ENCODE data around the gene SIRT4. TPM values are rescaled to one million over a fixed set of nuclear protein-coding genes. Genes with fewer than 3 reads are reported as not detected.

Gene SIRT4
- total RNA-seq, 4 donors from 2014 or later: 2.5 to 13.2 (median 6.7) TPM

- no peaks in the 10 kb centered on the region for H3K36me3 ChIP-seq
- H3K4me1 ChIP-seq: peaks cover 0 to 7% of the 10 kb centered on the region in 2 donors
- no peak overlapping the region for H3K27ac ChIP-seq
- H3K27me3 ChIP-seq: peaks cover 10 to 17% (median 14%) of the 10 kb centered on the region in 3 donors
- H3K4me3 ChIP-seq: peak overlapping the region; percentile 32 to 52 (median 42)
- no peaks in the 10 kb centered on the region for H3K9me3 ChIP-seq
- intact Hi-C loops (cut with DNase I; ENCODE audit: low total_unique reads): no loop called here
- in situ Hi-C loops (cut with MboI; ENCODE audit: low sequenced_read_pairs in 4 of 4): no loop called here
- ATAC-seq (peak in 1 of 2 donors; percentile 36), DNase-seq (no peak)
- no peak for TF ChIP-seq CTCF (IDR thresholded peaks at IDR 0.05 in 4 of 5, conservative IDR thresholded peaks at IDR 0.05 in 1 of 5)
- TF ChIP-seq POLR2A (IDR thresholded peaks at IDR 0.05): no peak
Measured at GRCh38 chr12:120361506-120362208, 59.5 kb downstream of the SIRT4 start.

Other genes starting within 250 kb of the SIRT4 start
- 10 to 100 TPM; 12.3 to 30.7 (median 16.9) TPM for gene RAB35, start 185.6 kb upstream of the SIRT4 start, total RNA-seq
- gene GCN1, start 107.6 kb upstream of the SIRT4 start, total RNA-seq: 10 to 100 TPM; 58.2 to 99.7 (median 87.4) TPM
- gene RPLP0, start 101.2 kb upstream of the SIRT4 start, total RNA-seq: 1,000 to 10,000 TPM; 2,008 to 3,982 (median 3,189) TPM
- 100 to 1,000 TPM in 1 of 4 donors, 10 to 100 TPM in 3; 48.8 to 102 (median 77.9) TPM for gene PXN, start 36.6 kb upstream of the SIRT4 start, total RNA-seq
- under 1 TPM in 2 of 4 donors, not detected in 2; under 0.01 TPM for gene RNU4-2, start 10.4 kb upstream of the SIRT4 start, total RNA-seq
- gene RNU4-1, start 9.1 kb upstream of the SIRT4 start, total RNA-seq: under 1 TPM in 1 of 4 donors, not detected in 3; under 0.01 TPM
- not detected for gene PLA2G1B, start 25.5 kb downstream of the SIRT4 start, total RNA-seq
- under 1 TPM in 1 of 4 donors, not detected in 3; 0.16 TPM for gene MSI1, start 66.8 kb downstream of the SIRT4 start, total RNA-seq
- 10 to 100 TPM; 46.9 to 90.8 (median 74.3) TPM for gene COX6A1, start 135.8 kb downstream of the SIRT4 start, total RNA-seq
- 10 to 100 TPM; 14.4 to 33.7 (median 28.0) TPM for gene TRIAP1, start 144.1 kb downstream of the SIRT4 start, total RNA-seq
- gene GATC, start 144.1 kb downstream of the SIRT4 start, total RNA-seq: 10 to 100 TPM; 14.5 to 20.7 (median 18.4) TPM
- 10 to 100 TPM; 13.5 to 18.6 (median 16.0) TPM for gene SRSF9, start 167.4 kb downstream of the SIRT4 start, total RNA-seq
- gene DYNLL1, start 193.8 kb downstream of the SIRT4 start, total RNA-seq: 10 to 100 TPM; 16.7 to 45.0 (median 32.6) TPM
- gene COQ5, start 226.8 kb downstream of the SIRT4 start, total RNA-seq: 10 to 100 TPM; 34.5 to 47.3 (median 39.2) TPM
- gene RNF10, start 232.0 kb downstream of the SIRT4 start, total RNA-seq: 100 to 1,000 TPM; 152 to 282 (median 247) TPM

Data from gastrocnemius medialis (tissue), 4 donors.